Kidney capillary endothelial cell (primary cell): ENCODE measurements around the gene RNF6.
"Not testable (repeated sequence)": the region's sequence is repeated elsewhere in the genome, so short reads cannot be mapped to it uniquely, and the experiment has no call there.

Source experiments
- DNase-seq: peaks from one replicate; pipeline ENCODE4 v3.0.0-alpha.2; 2018; ENCODE audit warnings: low spot score

The RNF6 gene

DNA sequence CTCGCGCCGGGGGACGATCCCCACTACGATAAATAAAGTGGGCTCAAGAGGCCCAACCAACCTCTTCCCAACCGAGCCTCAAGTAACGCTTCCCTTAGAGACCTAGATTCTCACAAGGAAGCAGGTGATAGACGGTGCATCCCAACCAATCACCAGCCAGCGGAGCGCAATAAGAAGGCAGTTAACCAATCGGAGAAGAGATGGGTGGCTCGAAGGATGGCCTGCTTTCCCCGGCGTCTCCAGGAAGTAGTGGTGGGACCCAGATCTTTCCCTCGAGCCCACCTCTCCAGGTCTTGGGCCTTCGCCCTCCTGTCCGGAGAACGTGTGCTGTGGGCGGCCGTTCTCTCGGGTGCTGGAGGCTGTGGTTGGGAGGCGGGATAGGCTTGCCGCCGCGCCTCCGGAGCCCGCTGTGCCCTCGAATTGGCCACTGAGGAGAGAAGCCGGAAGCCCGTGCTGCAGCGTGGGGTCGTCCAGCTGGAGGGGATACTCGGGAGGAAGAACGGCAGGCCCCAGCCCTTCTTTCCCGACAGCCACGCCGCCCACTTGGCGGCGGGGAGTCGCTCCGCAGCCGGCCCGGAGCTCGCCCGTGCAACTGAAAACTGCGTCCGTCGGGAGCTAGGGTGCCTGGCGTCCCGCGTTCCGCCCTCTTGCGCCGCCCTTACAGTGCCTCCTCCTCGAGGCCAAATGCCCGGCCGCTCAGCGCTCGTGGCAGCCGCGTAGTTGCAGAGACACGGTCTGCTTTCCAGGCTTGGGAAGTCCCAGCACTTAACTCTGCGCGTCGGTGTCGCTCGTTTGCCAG is at the start of gene RNF6:
TSS of gene RNF6 (minus strand) at position 594 of the 799 bp plus-strand sequence. CDS start 2,665 bp downstream, outside the sequence.
- DNase-seq, result peak; percentile 99

DNA sequence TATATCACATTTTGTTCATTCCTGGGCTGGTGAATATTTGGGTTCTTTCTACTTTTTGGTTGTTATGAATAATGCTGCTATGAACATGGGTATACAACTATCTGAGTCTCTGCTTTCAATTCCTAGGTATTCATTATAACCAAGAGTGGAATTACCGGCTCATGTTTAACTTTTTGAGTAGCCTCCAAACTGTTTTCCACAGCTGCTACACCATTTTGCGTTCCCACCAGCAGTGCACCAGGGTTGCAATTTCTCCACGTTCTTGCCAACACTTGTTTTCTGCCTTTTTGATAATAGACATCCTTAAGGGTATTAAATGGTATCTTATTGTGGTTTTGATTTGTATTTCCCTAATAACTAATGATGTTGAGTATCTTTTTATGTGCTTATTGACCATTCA is 48.6 kb upstream of the RNF6 start:
- DNase-seq, result no peak

DNA sequence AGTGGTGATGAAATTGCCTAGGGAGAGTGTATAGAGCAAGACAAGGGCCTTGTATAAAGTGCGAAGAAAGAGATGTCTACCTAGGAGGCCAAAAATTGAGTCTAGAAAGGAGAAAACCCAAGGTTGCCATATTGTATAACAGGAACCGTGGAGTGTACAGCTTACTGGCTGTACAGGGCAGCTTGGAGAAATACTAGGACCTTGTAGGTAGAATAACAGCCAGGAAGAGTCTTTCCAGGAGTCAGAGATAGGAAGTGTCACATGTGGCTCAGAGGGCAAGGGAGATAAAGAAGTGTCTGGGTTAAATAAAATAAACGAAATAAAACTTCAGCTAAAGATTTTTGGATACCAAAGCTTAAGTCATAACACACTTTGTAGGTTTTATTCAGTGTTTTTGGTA is 44.2 kb upstream of the RNF6 start:
- no peak for DNase-seq

DNA sequence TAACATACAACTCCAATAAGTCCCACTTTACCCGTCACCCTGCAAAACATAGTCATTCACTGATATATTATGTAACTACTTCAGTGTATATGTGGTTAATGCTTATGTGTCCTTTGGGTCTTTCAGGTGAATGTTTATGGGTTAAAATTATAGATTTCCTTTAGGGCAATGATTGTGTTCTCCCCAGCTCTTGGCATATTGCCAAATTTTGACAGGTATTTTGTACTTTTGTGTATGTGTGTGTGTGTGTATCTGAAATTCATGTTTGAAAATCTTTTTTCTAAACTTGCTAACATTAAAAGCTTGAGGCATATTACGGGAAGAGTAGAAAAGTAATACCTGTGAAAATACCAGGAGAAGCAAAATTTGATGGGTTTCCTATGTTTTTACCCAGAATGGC is 40.0 kb upstream of the RNF6 start:
- DNase-seq, result no peak

DNA sequence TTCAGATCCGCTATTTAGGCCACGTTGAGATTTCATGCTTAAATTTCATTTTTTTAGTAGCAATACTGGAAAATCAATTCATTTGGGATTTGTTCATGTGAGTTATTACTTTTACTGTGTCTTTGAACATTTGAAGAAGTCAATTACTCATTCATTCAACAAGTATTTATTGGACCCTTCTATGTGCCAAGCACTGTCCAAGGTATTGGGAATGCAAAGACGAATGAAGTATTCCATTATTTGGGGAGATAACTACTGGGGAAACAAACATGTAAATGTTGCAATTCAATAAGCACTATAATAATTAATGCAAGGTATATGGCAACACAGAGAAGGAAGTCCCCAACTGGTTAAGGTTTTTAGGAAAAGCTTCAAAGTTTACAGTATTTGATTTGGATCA is 37.5 kb upstream of the RNF6 start:
- no peak for DNase-seq

DNA sequence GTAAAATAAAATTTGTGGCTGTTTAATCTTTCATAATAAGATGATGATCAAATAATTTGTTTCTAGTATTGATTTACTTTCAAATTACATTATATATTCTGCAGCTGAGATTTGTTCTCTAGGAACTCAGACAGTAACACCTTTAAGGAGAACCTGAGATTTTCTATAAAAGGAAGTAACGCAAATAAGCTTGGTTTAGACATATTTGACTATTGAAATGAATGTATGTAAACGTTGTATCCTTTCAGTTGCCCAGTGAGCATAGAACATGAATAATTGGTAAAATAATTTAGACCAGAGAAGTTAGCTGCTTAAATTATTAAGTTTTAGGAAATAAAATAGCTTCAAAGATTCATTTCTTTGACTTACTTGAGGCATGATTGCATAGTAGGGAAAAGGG is 34.9 kb upstream of the RNF6 start:
- DNase-seq, result no peak

DNA sequence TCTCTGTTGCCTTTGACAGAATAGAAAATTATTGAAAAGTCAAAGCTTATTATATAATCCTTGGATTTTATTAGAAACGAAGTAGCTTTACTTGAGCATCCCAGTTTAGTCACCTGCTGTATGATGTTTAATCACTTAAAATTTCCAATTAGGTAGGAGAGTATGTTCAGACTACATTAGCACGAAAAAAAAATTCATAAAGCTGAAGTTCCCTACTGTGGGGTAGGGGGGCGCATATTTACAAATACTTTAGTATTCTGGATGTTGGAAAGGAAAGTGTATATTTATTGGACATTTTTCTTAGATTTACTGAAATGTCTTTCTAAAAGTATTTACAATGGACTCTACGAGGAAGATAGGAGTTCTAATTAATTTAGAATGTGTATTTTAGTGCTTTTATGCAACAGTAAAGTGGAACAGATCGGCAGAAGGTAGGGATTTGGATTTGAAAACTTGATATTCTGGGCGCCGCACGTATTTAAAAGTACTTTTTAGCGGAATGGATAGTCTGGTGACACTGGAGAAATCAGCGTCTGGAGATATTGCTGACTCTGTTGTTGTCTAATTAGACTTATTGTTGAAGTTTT is 33.7 kb upstream of the RNF6 start:
- peak; percentile 25 for DNase-seq

DNA sequence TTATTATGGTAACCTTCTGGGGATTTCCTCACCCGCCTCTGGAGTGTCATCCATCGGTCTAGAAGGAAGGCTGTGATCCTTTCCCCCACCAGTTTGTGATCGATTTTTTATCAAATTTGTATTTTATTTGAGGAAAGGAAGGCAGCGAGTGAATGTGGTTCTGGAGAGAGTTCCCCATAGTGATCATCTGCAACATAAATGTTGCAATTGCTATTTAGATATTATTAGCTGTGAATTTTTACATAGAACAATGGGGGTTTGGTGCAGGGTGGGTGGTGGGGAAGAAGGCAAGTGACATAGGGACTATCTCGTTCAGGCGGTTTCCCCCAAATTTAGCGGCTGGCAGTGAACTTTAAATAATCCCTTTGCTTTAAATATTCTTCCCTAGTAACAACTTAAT is 33.0 kb upstream of the RNF6 start:
- peak; percentile 7 for DNase-seq

DNA sequence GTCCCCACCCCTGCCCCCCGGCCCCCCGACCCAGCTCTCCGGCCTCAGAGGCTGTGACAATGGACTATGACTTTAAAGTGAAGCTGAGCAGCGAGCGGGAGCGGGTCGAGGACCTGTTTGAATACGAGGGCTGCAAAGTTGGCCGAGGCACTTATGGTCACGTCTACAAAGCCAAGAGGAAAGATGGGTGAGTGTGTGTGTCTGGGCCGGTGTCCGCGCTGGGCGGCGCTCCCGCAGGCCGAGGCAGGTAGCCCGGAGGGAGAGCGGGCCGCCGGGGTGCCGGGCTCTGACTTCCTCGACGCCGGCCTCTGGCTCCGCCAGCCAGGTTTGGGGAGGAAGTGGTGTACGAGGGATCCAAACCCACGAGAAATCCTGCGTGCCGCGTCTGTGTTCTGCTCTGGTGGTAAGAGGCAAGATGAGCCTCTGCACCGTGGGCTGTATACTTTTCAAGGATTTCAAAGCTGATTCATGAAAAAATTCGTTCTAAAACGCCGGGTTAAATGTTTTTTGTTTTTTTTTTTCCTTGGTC is 32.5 kb upstream of the RNF6 start:
- DNase-seq, result peak; percentile 7

DNA sequence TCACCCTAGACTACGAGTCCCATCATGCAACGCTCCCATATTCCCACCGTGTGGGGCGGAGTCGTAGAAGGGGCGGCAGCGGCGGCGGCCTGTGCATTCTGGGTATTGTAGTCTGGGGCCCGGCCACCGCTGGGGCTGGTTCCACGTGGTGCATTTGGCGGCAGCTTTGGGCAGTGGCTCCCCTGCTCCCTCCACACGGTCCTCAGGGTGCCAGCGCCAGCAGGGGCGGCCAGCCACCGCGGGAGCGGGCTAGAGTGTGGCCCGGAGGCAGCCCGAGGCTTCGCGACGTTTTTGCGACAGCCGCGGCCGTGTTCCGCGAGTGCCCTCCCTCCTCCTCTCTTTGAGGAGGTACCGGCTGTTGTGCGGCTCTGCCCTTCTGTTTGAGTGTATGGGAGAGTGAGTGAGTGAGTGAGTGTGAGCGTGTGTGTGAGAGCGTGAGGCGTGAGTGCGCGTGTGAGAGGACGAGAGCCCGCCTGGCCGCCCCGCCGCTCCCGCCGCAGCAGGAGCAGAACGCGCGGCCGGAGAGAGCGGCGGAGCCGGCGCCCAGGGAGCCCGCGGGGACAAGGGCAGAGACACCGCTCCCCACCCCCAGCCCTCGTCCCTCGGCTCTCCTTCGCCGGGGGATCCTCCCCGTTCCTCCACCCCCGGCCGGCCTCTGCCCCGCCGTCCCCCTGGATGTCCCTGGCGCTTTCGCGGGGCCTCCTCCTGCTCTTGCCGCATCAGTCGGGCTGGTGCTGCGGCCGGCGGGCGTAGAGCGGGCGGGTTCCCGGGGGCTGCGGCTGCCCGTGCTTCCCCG is 31.9 kb upstream of the RNF6 start, which contains the start of gene CDK8:
TSS of gene CDK8 (plus strand) at position 343 of the 796 bp plus-strand sequence. CDS start 513 bp downstream, outside the sequence.
- peak; percentile 75 for DNase-seq

DNA sequence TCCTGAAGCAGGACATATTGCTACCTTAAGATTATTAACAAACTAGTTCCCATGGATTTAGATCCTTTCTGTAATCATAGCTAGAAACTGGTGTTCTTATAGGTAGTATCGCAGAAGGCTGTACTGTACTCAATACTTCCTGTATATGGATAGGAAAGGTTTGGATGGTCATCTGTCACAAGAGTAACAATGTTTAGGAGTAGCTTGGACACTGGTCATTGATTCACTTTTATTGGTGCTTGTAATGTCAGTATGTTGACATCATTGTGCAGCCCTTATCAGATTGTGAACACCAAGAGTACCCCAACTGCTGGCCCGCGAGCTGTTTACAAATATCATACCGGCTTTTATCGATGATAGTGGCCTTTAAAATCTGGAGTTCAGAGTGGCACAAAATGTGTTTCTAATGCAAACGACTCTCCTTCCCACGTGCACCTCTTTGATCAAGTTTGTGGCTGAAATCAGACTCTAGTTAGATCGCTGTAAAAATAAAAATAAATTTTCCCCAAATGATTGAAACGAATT is 31.2 kb upstream of the RNF6 start:
- DNase-seq, result no peak

DNA sequence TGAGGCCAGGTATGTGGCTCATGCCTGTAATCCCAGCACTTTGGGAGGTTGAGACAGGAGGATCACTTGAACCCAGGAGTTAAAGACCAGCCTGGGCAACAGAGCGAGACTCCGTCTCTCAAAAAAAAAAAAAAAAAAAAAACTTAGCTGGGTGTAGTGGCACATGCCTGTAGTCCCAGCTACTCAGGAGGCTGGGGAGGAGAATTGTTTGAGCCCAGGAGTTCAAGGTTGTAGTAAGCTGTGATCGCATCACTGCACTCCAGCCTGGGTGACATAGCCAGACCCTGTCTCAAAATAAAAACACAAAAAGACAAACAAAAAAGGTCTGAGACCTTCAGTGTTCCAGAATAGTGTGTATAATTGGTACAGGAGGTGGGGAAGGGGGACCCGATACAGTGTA is 29.9 kb upstream of the RNF6 start:
- not testable (repeated sequence) for DNase-seq

DNA sequence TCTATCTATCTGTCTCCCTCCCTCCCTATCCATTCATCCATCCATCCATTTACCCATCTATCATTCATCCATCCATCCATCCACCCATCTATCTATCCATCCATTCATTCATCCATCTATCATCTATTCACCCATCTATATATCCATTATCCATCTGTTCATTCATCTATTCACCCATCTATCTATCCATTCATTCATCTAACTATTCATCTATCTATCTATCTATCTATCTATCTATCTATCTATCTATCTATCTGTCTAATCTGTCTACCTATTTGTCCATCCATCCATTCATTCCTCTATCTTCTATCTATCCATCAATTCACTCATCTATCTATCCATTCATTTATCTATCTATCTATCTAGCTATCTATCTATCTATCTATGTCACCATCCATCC is 27.4 kb upstream of the RNF6 start:
- no peak for DNase-seq

DNA sequence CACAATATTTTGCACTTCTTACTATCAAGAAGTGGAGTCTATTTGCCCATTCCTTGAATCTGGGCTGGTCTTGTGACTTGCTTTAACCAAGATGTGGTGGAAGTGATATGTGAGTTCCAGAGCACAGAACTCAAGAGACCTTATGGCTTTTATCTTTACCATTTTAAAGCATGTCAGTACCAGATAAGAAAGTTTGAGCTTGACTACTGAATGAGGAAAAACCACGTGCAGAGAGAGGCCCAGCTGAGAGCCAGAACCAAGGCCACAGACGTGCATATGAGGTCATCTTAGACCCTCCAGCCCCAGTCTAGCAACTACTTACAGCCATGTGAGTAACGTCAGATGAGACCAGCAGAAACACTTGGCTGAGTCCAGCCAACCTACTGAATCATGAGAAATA is 25.5 kb upstream of the RNF6 start:
- DNase-seq, result no peak

DNA sequence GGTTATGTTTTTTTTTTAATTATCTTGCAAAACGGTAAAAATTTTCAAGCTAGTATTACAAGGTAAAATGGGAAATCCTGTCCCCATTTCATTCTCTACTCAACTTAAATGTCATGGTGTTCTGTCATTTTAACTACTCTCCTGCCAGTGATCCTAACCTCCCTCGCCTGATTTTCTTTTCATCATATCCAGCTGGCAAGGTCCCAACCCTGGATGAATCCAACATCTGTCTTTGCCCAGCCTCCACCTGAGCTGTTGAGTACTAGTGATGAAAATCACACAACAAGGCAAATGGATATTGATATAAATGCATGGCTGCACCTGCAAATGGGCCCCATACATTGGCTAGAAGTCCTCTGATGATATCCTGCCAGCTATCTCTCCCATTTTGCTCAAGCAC is 24.9 kb upstream of the RNF6 start:
- DNase-seq, result no peak

DNA sequence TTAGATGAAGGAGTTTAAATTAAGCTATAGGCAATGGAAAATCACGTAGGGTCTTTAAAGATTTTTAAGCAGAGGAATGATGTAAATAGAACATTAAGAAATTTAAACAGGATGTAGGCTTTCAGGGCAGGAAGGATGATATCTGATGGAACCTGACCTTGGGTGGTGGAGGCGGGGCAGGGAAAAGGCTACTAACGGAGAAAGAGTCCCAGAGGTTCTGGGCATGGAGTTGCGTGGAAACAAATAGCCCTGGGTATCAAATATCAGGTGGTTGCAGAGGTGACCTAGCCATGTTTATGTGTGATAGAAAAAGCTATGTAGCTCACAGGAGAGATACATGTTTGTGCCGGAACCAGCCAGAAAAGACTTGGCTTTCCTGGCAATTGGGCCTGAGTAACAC is 24.0 kb upstream of the RNF6 start:
- DNase-seq, result no peak

DNA sequence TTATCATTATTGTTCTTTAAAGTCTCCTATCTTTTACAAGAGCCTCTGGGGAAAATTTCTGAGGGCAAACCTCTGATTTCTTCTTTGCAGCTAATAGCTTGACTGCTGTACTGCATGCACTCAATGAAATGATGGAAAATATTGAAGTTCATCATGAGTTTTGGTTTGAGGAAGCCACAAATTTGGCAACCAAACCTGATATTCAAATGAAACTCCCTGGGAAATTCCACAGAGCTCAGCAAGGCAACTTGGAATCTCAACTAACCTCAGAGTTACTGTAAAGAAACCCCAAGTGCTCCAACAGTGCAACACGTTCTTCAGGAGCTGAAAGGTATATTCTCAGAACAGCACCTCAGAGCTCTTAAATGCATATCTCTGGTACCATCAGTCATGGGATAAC is 14.2 kb upstream of the RNF6 start:
- DNase-seq, result no peak

DNA sequence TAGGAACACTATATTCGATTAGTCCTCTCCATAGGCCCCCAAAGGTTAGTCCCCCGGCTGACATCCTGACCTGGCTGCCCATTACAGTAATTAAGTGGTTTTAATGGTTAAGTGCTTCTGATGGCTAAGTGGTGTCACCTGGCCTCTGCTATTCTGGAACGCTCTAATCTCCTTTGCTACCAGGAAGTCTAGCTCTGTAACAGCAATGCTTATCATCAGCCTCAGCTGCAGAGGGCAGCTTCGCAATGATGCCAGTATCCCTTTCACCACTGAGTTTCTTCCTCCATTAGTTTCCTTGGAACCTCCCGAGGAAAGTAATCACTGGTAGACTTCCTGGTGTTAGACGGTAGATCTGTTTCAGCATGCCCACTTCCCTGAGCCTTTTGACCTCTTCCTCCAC is 8.6 kb upstream of the RNF6 start:
- no peak for DNase-seq

DNA sequence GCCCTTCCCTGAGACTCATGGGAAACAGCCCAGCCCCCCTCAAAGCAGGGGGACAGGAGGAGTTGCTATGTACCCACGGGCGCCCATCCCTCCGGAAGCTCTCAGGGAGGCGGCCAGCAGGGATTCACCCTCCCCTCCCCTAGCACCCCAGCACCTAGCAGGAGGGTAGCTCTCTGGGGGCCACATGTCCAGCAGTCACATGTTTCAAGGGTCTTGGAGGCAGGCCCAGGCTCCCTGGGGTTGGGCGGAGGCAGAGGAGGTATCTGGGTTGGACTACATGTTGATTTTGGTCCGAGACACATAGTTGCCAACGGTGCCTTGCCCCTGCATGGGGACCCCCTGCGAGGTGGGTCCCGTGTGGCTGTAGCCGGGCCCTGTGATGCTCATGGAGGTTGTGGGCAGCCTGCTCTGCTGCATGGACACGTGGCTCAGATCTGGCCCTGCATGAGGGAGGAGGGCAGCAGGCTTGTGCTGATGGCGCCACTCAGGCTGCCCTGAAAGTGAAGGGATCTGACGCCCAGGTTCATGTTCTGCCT is 7.0 kb upstream of the RNF6 start:
- no peak for DNase-seq

DNA sequence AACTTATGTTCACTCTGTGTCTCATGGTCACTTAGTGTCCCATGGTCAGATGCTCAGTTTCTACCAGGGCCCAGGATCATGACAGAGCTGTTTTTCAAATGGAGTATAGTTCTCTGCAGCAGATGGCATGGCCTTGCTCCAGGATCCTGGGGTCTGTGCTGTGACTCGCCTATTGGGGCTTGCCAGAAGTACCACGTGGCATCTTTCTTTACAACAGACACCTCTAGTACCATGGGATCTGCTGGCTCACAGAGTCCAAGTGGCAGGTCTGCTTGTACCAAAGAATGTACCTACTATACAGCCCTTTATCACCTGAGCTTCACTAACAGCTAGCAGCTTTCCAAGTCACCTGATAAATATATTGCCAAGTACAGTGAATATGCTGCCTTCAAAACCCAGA is 6.0 kb upstream of the RNF6 start:
- DNase-seq, result no peak

DNA sequence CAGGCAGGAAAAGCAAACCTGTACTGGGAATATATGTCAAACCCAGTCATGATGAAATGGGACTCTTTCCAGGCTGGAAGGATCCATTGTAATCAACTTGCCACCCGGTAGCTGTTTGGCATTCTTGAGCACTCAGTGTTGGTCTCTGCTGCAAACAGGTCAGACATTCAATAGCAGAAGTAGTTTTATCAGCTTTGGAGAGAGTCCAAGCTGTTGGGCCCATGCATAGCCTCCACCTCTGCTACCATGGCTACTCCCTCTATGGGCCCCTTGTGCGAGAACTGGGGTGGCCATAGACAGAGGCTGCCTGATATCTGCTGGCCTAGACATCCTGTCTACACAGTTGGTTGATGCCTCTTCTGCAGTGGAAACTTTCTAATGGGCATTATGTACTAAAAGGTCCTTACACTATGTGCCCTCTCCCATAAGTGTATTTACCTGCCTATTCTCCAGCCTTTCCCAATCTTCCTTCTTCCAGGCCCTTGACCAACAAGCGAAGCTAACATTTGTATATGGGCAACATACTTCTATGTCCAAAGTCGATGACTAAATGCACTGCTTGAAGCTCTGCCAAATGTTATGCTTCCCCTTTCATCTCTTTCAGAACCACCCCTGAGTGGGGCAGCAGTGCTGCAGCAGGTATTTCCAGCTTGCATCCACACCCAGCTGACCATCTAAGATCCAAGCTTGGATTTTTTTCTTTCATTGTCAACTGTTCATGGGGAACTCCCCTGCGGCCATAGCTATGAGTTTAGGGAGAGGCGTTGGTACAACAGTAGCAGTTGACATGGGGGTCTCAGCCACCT is 5.3 kb upstream of the RNF6 start:
- DNase-seq, result no peak
